Testis (tissue), 2 donors: ENCODE measurements around the gene TGFBI.

ENCODE experiments used
- POLR2A ChIP-seq: fragments of 450-650 bp; IDR thresholded peaks from one replicate; pipeline ENCODE4 v1.6.1; 2017; ENCODE audit warnings: antibody characterized with exemption, mild to moderate bottlenecking, moderate library complexity
- TF ChIP-seq, protein P1 (sequence below), 3 experiments: fragments of 450-650 bp in 2 of 3; fragments of 200-600 bp in 1 of 3; sonication (generic) in 1 of 3; IDR thresholded peaks; one replicate each; pipeline ENCODE4 v1.5.1; 2016 to 2019; ENCODE audit warnings: antibody characterized with exemption in 3 of 3, mild to moderate bottlenecking in 2 of 3, moderate library complexity in 1 of 3

DNA sequence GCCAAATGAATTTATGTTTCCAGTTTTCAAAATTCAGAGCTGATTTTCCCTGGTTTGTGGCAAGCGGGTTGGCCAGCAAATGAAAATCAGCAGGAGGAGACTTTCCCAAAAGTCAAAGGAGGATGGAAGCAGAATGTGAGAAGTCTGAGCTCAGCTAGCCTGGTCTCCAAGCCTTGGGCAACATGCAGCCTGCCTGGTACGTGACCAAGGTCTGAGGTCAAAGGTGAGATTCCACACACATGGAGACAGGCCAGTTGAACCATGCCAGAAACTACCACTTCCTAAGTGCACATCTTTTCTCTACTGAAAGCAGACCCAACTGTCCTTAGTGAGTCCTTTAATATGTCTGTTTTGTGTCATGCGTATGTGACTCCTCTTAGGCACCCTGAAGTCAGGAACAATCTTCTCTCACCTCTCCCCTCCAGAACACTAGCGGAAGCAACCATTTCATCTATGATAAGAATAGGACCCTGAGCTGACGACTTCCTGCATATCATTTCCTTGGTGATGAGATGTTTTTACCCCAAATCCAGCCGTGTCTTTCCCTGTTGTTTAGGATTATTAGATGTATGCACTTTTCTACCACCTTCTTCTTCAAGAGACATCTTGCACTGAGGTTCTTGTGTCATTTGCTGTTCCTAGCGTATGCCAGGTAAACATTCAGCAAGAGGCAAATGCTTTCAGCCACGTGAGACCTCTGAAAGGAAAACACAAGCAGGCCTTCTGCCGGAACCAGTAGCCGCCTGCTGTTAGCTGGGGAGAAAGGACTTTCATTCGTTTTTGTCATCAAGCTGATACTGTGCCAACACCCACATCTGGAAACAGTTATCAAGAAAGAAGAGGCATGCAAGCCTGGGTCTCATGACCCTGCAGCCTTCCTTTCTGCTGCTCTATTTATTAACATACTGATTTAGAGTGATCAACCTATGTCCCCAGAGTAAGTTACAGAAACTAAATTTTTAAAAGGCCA lies 9.7 kb upstream of the TGFBI start:
- TF ChIP-seq, protein P1, sequence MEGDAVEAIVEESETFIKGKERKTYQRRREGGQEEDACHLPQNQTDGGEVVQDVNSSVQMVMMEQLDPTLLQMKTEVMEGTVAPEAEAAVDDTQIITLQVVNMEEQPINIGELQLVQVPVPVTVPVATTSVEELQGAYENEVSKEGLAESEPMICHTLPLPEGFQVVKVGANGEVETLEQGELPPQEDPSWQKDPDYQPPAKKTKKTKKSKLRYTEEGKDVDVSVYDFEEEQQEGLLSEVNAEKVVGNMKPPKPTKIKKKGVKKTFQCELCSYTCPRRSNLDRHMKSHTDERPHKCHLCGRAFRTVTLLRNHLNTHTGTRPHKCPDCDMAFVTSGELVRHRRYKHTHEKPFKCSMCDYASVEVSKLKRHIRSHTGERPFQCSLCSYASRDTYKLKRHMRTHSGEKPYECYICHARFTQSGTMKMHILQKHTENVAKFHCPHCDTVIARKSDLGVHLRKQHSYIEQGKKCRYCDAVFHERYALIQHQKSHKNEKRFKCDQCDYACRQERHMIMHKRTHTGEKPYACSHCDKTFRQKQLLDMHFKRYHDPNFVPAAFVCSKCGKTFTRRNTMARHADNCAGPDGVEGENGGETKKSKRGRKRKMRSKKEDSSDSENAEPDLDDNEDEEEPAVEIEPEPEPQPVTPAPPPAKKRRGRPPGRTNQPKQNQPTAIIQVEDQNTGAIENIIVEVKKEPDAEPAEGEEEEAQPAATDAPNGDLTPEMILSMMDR (IDR thresholded peaks at IDR 0.05): no peak
- TF ChIP-seq POLR2A: no peak
